IPS DF 6.9 (cell line): Measurements from ENCODE around the gene NR5A1.

Source experiments
- DNase-seq: peaks from one replicate; pipeline ENCODE4 v3.0.0-alpha.2; 2013; ENCODE audit warnings: low read depth, low spot score
- H3K27ac ChIP-seq: one replicate; pipeline ENCODE4 v1.5.1; 2013; ENCODE audit warnings: low read length, control low read depth
- H3K27me3 ChIP-seq: 2 replicates; pipeline ENCODE4 v1.6.1; 2013; ENCODE audit warnings: mild to moderate bottlenecking, low read length; ENCODE audit not compliant: control insufficient read depth, insufficient read depth
- H3K36me3 ChIP-seq: 2 replicates; pipeline ENCODE4 v1.6.1; 2013; ENCODE audit warnings: low read length; ENCODE audit not compliant: control insufficient read depth, insufficient read depth
- H3K4me1 ChIP-seq: 2 replicates; pipeline ENCODE4 v1.6.1; 2013; ENCODE audit warnings: low read length; ENCODE audit not compliant: control insufficient read depth, insufficient read depth
- H3K4me3 ChIP-seq: 2 replicates; pipeline ENCODE4 v1.5.1; 2013; ENCODE audit warnings: mild to moderate bottlenecking, low read length
- H3K9me3 ChIP-seq: 2 replicates; pipeline ENCODE4 v1.6.1; 2013; ENCODE audit warnings: low read length, inconsistent platforms; ENCODE audit not compliant: control insufficient read depth, insufficient read depth
- WGBS: extraction: QIAGEN DNeasy Blood & Tissue Kit; methylation state at CpG from one replicate; pipeline ENCODE4 v1.1.7; 2013; ENCODE audit warnings: mixed read lengths, missing lambda C conversion rate; ENCODE audit not compliant: insufficient read length, insufficient coverage; 5-methylcytosine and 5-hydroxymethylcytosine counted together

NR5A1 gene

GRCh38 chr9:124499216-124499615 lies 8.0 kb downstream of the NR5A1 start:
- WGBS, result no CpG with 5 or more reads among the region's 3 CpGs
- Histone ChIP-seq H3K27ac (no peak overlapping the region), H3K27me3 (peaks cover 25% of the 10 kb centered on the region)

GRCh38 chr9:124498499-124499146 lies 8.6 kb downstream of the NR5A1 start:
- DNase-seq, result no peak
- WGBS, result no CpG with 5 or more reads among the region's 15 CpGs
- H3K27me3 ChIP-seq, result peaks cover 19% of the 10 kb centered on the region

More at GRCh38 chr9:124499216-124499615, 8.0 kb downstream of the NR5A1 start:
- Histone ChIP-seq H3K9me3 (no peaks in the 10 kb centered on the region), H3K36me3 (no peaks in the 10 kb centered on the region), H3K4me3 (no peak overlapping the region), H3K4me1 (0 out of 2 replicates have a peak, but pooled peaks cover 2% of the 10 kb centered on the region)
- no peak for DNase-seq

GRCh38 chr9:124498040-124498439 lies 9.2 kb downstream of the NR5A1 start:
- no CpG with 5 or more reads among the region's 6 CpGs for WGBS
- H3K27ac ChIP-seq, result no peak overlapping the region

More at GRCh38 chr9:124498499-124499146, 8.6 kb downstream of the NR5A1 start:
- Histone ChIP-seq H3K36me3 (no peaks in the 10 kb centered on the region), H3K4me1 (0 out of 2 replicates have a peak, but pooled peaks cover 2% of the 10 kb centered on the region), H3K9me3 (no peaks in the 10 kb centered on the region), H3K4me3 (no peak overlapping the region), H3K27ac (no peak overlapping the region)

GRCh38 chr9:124497441-124497840 lies 9.8 kb downstream of the NR5A1 start:
- no CpG with 5 or more reads among the region's 8 CpGs for whole genome bisulfite sequencing
- H3K9me3 ChIP-seq, result no peaks in the 10 kb centered on the region
- H3K27ac ChIP-seq, result no peak overlapping the region
- no peaks in the 10 kb centered on the region for H3K36me3 ChIP-seq
- peaks cover 8% of the 10 kb centered on the region; the same call in 1 of the 2 replicates for H3K27me3 ChIP-seq
- 0 out of 2 replicates have a peak, but pooled peaks cover 2% of the 10 kb centered on the region for H3K4me1 ChIP-seq
- H3K4me3 ChIP-seq, result no peak overlapping the region
- no peak for DNase-seq

More at GRCh38 chr9:124498040-124498439, 9.2 kb downstream of the NR5A1 start:
- H3K9me3 ChIP-seq, result no peaks in the 10 kb centered on the region
- H3K4me1 ChIP-seq, result 0 out of 2 replicates have a peak, but pooled peaks cover 2% of the 10 kb centered on the region
- no peak for DNase-seq
- H3K4me3 ChIP-seq, result no peak overlapping the region
- H3K27me3 ChIP-seq, result peaks cover 13% of the 10 kb centered on the region; the same call in 1 of the 2 replicates
- H3K36me3 ChIP-seq, result no peaks in the 10 kb centered on the region

GRCh38 chr9:124496463-124496862 lies 10.7 kb downstream of the NR5A1 start:
- no CpG with 5 or more reads among the region's 15 CpGs for WGBS
- Histone ChIP-seq H3K27me3 (0 out of 2 replicates have a peak, but pooled peaks cover 2% of the 10 kb centered on the region), H3K27ac (no peak overlapping the region), H3K4me3 (no peak overlapping the region), H3K4me1 (0 out of 2 replicates have a peak, but pooled peaks cover 2% of the 10 kb centered on the region), H3K36me3 (no peaks in the 10 kb centered on the region), H3K9me3 (no peaks in the 10 kb centered on the region)
- DNase-seq, result no peak

- Histone ChIP-seq H3K27me3 (0 out of 2 replicates have a peak, but pooled peaks cover 1% of the 10 kb centered on the region), H3K27ac (no peak overlapping the region), H3K4me1 (0 out of 2 replicates have a peak, but pooled peaks cover 2% of the 10 kb centered on the region), H3K36me3 (no peaks in the 10 kb centered on the region), H3K4me3 (no peak overlapping the region), H3K9me3 (no peaks in the 10 kb centered on the region)
- no peak for DNase-seq
- WGBS, result no CpG with 5 or more reads among the region's 3 CpGs
These were observed 11.1 kb downstream of the NR5A1 start for GRCh38 chr9:124496075-124496449.

- DNase-seq, result no peak
- Histone ChIP-seq H3K36me3 (no peaks in the 10 kb centered on the region), H3K4me1 (no peaks in the 10 kb centered on the region), H3K27ac (no peak overlapping the region), H3K4me3 (no peak overlapping the region), H3K27me3 (no peaks in the 10 kb centered on the region), H3K9me3 (no peaks in the 10 kb centered on the region)
- no CpG with 5 or more reads among the region's 31 CpGs for WGBS
These were observed 11.8 kb downstream of the NR5A1 start for GRCh38 chr9:124495126-124496074.

GRCh38 chr9:124493794-124494479 lies 13.3 kb downstream of the NR5A1 start:
- Histone ChIP-seq H3K27ac (no peak overlapping the region), H3K27me3 (no peaks in the 10 kb centered on the region), H3K9me3 (no peaks in the 10 kb centered on the region), H3K4me3 (no peak overlapping the region), H3K36me3 (no peaks in the 10 kb centered on the region), H3K4me1 (no peaks in the 10 kb centered on the region)
- DNase-seq, result no peak
- no CpG with 5 or more reads among the region's 18 CpGs for WGBS

GRCh38 chr9:124493218-124493617 lies 14.0 kb downstream of the NR5A1 start:
- no peaks in the 10 kb centered on the region for H3K4me1 ChIP-seq
- no peak overlapping the region for H3K4me3 ChIP-seq
- WGBS, result no CpG with 5 or more reads among the region's 4 CpGs
- H3K9me3 ChIP-seq, result no peaks in the 10 kb centered on the region
- DNase-seq, result no peak
- H3K27ac ChIP-seq, result no peak overlapping the region
- no peaks in the 10 kb centered on the region for H3K36me3 ChIP-seq
- no peaks in the 10 kb centered on the region for H3K27me3 ChIP-seq

GRCh38 chr9:124492818-124493217 lies 14.4 kb downstream of the NR5A1 start:
- Histone ChIP-seq H3K4me1 (no peaks in the 10 kb centered on the region), H3K36me3 (no peaks in the 10 kb centered on the region), H3K27ac (no peak overlapping the region), H3K27me3 (no peaks in the 10 kb centered on the region), H3K4me3 (no peak overlapping the region), H3K9me3 (no peaks in the 10 kb centered on the region)
- DNase-seq, result no peak
- WGBS, result no CpG with 5 or more reads among the region's 19 CpGs
